Measurements from ENCODE around the gene MATN3. TPM values are rescaled to one million over a fixed set of nuclear protein-coding genes. Genes with fewer than 3 reads are reported as not detected.

The MATN3 gene
- total and polyA plus RNA-seq, 2 of the 13 experiments (the other 11 are each of a cell fraction or from before 2014, with no cell fraction given), result 36.1 to 208 TPM

DNA sequence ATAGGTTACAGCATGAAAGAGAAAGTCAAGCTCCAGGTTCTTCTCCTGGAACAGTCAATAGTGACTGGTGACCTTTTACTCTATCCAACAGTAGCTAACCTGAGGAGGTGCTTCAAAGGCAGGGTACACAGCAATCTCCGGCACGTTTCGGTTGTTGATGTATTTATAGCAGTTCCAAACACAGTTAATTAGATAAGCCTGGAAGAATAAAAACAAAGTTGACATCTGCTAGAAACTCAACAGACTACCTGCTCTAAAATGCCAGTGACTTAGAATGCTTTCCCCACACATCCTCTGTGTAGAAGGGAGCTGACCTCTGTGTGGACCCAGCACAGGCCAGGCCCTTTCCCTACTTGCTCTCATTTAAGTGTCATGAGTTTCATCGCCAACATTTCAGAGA, 21.8 kb upstream of the MATN3 start:
- no peaks in the 10 kb centered on the region for H3K4me1 ChIP-seq (ENCODE audit: insufficient read depth, low read length)
- H3K27me3 ChIP-seq (ENCODE audit: control insufficient read depth in 1 of 2, insufficient read depth in 2 of 2, low read length in 2 of 2), result no peaks in the 10 kb centered on the region
- H3K4me3 ChIP-seq (replicated peaks in 1 of 3; ENCODE audit: insufficient read depth in 1 of 3, low read depth in 2 of 3, low read length in 3 of 3), result no peak overlapping the region
- ATAC-seq (no peak), FAIRE-seq (no peak), DNase-seq (ENCODE audit: low spot score) (no peak)
- BruUV-seq (replicated peaks), result no TSS peak
- intact Hi-C loops (cut with micrococcal nuclease; ENCODE audit: unreplicated experiment), result no loop called here
- WGBS (ENCODE audit: low lambda C conversion rate), result 99% methylated on average over 4 of the region's 4 CpGs
- ChIA-PET CTCF (ENCODE audit: low intra/inter-chr PET ratio, low total read pairs) (no interaction called here), POLR2A (interaction anchor here (1.2 to 2.6 kb wide), 3 partner anchors 15 to 21 kb away, joined by 3 to 14 read pairs (median 4); partner anchors contain the start of genes LAPTM4A and MATN3)
- no peaks in the 10 kb centered on the region for H4K20me1 ChIP-seq (ENCODE audit: insufficient read depth, low read length)
- in situ Hi-C loops (cut with HindIII; ENCODE audit: extremely low pct_ligation_motif_present, low pct_unique_long_range_greater_than_20kb), result no loop called here
- no peak overlapping the region for H3K27ac ChIP-seq (ENCODE audit: extremely low read length, insufficient read depth, low read length)
- no peak overlapping the region for H3K4me2 ChIP-seq (ENCODE audit: low read depth, low read length)
- no peak overlapping the region for H3K9ac ChIP-seq (ENCODE audit: insufficient read depth, low read depth, low read length)
- no peak for TF ChIP-seq TFE3 (CRISPR knock-in tag; IDR thresholded peaks at IDR 0.05)
- H3K9me3 ChIP-seq (ENCODE audit: low read length), result no peaks in the 10 kb centered on the region
- peaks cover 35 to 90% of the 10 kb centered on the region in 2 experiments for H3K36me3 ChIP-seq (replicated peaks in 1 of 2; ENCODE audit: control insufficient read depth in 1 of 2, insufficient read depth in 2 of 2, low read length in 2 of 2)
- H2AFZ ChIP-seq (ENCODE audit: low read length), result no peak overlapping the region
- peaks cover 6% of the 10 kb centered on the region for H3K79me2 ChIP-seq (ENCODE audit: insufficient read depth, low read length)

- Histone ChIP-seq H3K4me1 (ENCODE audit: insufficient read depth, low read length) (peaks cover 3% of the 10 kb centered on the region), H3K9me3 (ENCODE audit: low read length) (no peaks in the 10 kb centered on the region), H3K4me2 (ENCODE audit: low read depth, low read length) (no peak overlapping the region), H3K36me3 (replicated peaks in 1 of 2; ENCODE audit: control insufficient read depth in 1 of 2, insufficient read depth in 2 of 2, low read length in 2 of 2) (peaks cover 33 to 81% of the 10 kb centered on the region in 2 experiments), H3K9ac (ENCODE audit: insufficient read depth, low read depth, low read length) (no peak overlapping the region), H3K79me2 (ENCODE audit: insufficient read depth, low read length) (peaks cover 3% of the 10 kb centered on the region), H3K27me3 (ENCODE audit: control insufficient read depth in 1 of 2, insufficient read depth in 2 of 2, low read length in 2 of 2) (no peaks in the 10 kb centered on the region), H3K27ac (ENCODE audit: extremely low read length, insufficient read depth, low read length) (no peak overlapping the region), H3K4me3 (replicated peaks in 1 of 3; ENCODE audit: insufficient read depth in 1 of 3, low read depth in 2 of 3, low read length in 3 of 3) (no peak overlapping the region), H4K20me1 (ENCODE audit: insufficient read depth, low read length) (no peaks in the 10 kb centered on the region), H2AFZ (ENCODE audit: low read length) (no peak overlapping the region)
- ChIA-PET POLR2A (interaction anchor here (1.2 to 2.6 kb wide), 2 partner anchors 18 to 192 kb away, joined by 3 to 14 read pairs; partner anchors contain the start of gene LAPTM4A), CTCF (ENCODE audit: low intra/inter-chr PET ratio, low total read pairs) (no interaction called here)
- 93% methylated on average over 3 of the region's 3 CpGs for WGBS (ENCODE audit: low lambda C conversion rate)
- BruUV-seq (replicated peaks), result no TSS peak
- FAIRE-seq (no peak), DNase-seq (ENCODE audit: low spot score) (no peak), ATAC-seq (no peak)
- intact Hi-C loops (cut with micrococcal nuclease; ENCODE audit: unreplicated experiment) (no loop called here), in situ Hi-C loops (cut with HindIII; ENCODE audit: extremely low pct_ligation_motif_present, low pct_unique_long_range_greater_than_20kb) (no loop called here)
- no peak for TF ChIP-seq TFDP2 (CRISPR knock-in tag; IDR thresholded peaks at IDR 0.05)
- no peak for TF ChIP-seq XRCC5 (optimal IDR thresholded peaks at IDR 0.05; ENCODE audit: low read length)
- TF ChIP-seq NR1H2 (CRISPR knock-in tag; IDR thresholded peaks at IDR 0.05; ENCODE audit: borderline replicate concordance, low read depth), result no peak
- TF ChIP-seq, protein P1, sequence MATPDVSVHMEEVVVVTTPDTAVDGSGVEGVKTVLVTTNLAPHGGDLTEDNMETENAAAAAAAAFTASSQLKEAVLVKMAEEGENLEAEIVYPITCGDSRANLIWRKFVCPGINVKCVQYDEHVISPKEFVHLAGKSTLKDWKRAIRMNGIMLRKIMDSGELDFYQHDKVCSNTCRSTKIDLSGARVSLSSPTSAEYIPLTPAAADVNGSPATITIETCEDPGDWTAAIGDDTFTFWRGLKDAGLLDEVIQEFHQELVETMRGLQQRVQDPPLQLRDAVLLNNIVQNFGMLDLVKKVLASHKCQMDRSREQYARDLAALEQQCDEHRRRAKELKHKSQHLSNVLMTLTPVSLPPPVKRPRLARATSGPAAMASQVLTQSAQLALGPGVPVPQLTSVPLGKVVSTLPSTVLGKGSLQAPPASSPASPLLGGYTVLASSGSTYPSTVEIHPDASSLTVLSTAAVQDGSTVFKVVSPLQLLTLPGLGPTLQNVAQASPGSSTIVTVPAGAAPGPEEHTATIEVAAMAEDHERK (CRISPR knock-in tag; IDR thresholded peaks at IDR 0.05; ENCODE audit: low read depth), result no peak
- TF ChIP-seq ZNF850 (CRISPR knock-in tag; conservative IDR thresholded peaks at IDR 0.05), result no peak
- TF ChIP-seq, protein P2, sequence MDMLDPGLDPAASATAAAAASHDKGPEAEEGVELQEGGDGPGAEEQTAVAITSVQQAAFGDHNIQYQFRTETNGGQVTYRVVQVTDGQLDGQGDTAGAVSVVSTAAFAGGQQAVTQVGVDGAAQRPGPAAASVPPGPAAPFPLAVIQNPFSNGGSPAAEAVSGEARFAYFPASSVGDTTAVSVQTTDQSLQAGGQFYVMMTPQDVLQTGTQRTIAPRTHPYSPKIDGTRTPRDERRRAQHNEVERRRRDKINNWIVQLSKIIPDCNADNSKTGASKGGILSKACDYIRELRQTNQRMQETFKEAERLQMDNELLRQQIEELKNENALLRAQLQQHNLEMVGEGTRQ (IDR thresholded peaks at IDR 0.05; ENCODE audit: low read depth, low read length), result no peak
- TF ChIP-seq, protein P2 (CRISPR knock-in tag; IDR thresholded peaks at IDR 0.05; ENCODE audit: borderline replicate concordance), result no peak
- TF ChIP-seq, protein P3, sequence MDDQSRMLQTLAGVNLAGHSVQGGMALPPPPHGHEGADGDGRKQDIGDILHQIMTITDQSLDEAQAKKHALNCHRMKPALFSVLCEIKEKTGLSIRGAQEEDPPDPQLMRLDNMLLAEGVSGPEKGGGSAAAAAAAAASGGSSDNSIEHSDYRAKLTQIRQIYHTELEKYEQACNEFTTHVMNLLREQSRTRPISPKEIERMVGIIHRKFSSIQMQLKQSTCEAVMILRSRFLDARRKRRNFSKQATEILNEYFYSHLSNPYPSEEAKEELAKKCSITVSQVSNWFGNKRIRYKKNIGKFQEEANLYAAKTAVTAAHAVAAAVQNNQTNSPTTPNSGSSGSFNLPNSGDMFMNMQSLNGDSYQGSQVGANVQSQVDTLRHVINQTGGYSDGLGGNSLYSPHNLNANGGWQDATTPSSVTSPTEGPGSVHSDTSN (CRISPR knock-in tag; IDR thresholded peaks at IDR 0.05; ENCODE audit: borderline replicate concordance), result no peak
Measured at GRCh38 chr2:20033322-20033721, 20.9 kb upstream of the MATN3 start.

All from HepG2 (cell line).